GM18868 (cell line): Measurements from ENCODE around the gene KCND3.
"Not testable (repeated sequence)": the region's sequence is repeated elsewhere in the genome, so short reads cannot be mapped to it uniquely, and the experiment has no call there.

Experiments used
- ATAC-seq: cut with Tn5 transposase; IDR thresholded peaks from one replicate; pipeline ENCODE4 v1.9.1; 2021; ENCODE audit warnings: mild to moderate bottlenecking, moderate library complexity; ENCODE audit not compliant: unreplicated experiment

KCND3 gene

GRCh38 chr1:111818546-111818945, 170.9 kb downstream of the KCND3 start:
- no peak for ATAC-seq

- no peak for ATAC-seq
Observed at GRCh38 chr1:111818081-111818480, 171.4 kb downstream of the KCND3 start.

GRCh38 chr1:111814642-111815041, 174.8 kb downstream of the KCND3 start:
- no peak for ATAC-seq

GRCh38 chr1:111814305-111814628, 175.2 kb downstream of the KCND3 start:
- ATAC-seq = no peak

GRCh38 chr1:111813440-111814304, 175.8 kb downstream of the KCND3 start:
- no peak for ATAC-seq

- ATAC-seq = no peak
Observed at GRCh38 chr1:111812306-111812705, 177.2 kb downstream of the KCND3 start.

GRCh38 chr1:111811891-111812290, 177.6 kb downstream of the KCND3 start:
- no peak for ATAC-seq

GRCh38 chr1:111805251-111805650, 184.2 kb downstream of the KCND3 start:
- no peak for ATAC-seq

- ATAC-seq = no peak
Observed at GRCh38 chr1:111804776-111805175, 184.7 kb downstream of the KCND3 start.

- ATAC-seq = no peak
Observed at GRCh38 chr1:111803951-111804350, 185.5 kb downstream of the KCND3 start.

- ATAC-seq = no peak
Observed at GRCh38 chr1:111802984-111803383, 186.5 kb downstream of the KCND3 start.

GRCh38 chr1:111802110-111802509, 187.4 kb downstream of the KCND3 start:
- no peak for ATAC-seq

- ATAC-seq = no peak
Observed at GRCh38 chr1:111801071-111801850, 188.2 kb downstream of the KCND3 start.

GRCh38 chr1:111799722-111800121, 189.7 kb downstream of the KCND3 start:
- not testable (repeated sequence) for ATAC-seq

- ATAC-seq = no peak
Observed at GRCh38 chr1:111798580-111798979, 190.9 kb downstream of the KCND3 start.

GRCh38 chr1:111795401-111795800, 194.1 kb downstream of the KCND3 start:
- ATAC-seq = no peak

GRCh38 chr1:111793923-111794322, 195.5 kb downstream of the KCND3 start:
- ATAC-seq = no peak

- ATAC-seq = no peak
Observed at GRCh38 chr1:111792249-111792648, 197.2 kb downstream of the KCND3 start.

GRCh38 chr1:111791776-111792175, 197.7 kb downstream of the KCND3 start:
- ATAC-seq = no peak

GRCh38 chr1:111789666-111790316, 199.7 kb downstream of the KCND3 start:
- ATAC-seq = no peak

GRCh38 chr1:111789142-111789541, 200.3 kb downstream of the KCND3 start:
- ATAC-seq = no peak
